GM18909 (cell line): ENCODE results near the gene TRIP13.
"Not testable (repeated sequence)": the region's sequence is repeated elsewhere in the genome, so short reads cannot be mapped to it uniquely, and the experiment has no call there.

ENCODE experiments used
- ATAC-seq: cut with Tn5 transposase; IDR thresholded peaks from one replicate; pipeline ENCODE4 v1.9.1; 2021; ENCODE audit warnings: mild to moderate bottlenecking; ENCODE audit not compliant: unreplicated experiment, poor library complexity

TRIP13 gene

GRCh38 chr5:915946-916345, 23.3 kb downstream of the TRIP13 start:
- no peak for ATAC-seq

DNA sequence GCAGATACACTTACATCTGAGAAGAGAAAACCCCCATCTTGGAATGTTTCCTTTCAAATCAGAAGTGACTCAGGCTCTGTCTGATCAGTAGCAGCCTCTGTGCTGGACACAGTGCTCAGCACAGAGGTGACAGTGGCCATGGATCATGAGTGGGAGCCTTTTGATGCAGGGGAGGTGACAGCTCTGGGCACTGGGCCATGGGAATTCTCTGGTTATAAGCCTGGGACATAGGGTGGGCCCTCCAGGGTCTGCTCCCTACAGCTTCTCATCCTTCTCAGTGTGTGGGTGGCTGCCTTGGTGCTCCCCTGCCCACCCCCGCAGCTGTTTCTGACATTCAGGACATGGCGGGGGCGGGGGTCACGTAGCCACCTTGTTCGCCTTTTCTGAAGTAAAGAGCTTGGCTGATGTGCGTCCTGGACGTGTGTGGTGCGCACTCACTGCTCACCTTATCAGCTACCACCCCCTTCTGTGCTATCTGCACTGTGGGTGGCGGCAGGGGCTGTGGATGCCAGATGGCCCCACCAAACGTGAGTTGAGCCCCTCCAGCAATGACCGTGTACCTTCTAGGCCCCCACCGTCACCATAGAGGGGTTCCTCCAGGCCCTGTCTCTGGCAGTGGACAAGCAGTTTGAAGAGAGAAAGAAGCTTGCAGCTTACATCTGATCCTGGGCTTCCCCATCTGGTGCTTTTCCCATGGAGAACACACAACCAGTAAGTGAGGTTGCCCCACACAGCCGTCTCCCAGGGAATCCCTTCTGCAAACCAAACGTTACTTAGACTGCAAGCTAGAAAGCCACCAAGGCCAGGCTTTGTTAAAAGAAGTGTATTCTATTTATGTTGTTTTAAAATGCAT, 24.0 kb downstream of the TRIP13 start:
- ATAC-seq, result no peak

DNA sequence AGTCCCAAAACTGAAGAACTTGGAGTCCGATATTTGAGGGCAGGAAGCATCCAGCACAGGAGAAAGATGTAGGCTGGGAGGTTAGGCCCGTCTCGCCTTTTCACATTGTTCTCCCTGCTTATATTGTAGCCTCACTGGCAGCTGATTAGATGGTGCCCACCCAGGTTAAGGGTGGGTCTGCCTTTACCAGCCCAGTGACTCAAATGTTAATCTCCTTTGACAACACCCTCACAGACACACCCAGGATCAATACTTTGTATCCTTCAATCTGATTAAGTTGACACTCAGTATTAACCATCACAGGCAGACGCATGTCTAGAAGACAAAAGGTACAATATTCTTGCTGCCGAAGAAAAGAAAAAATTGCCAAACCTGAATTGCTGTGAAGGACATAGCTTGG, 26.0 kb downstream of the TRIP13 start:
- not testable (repeated sequence) for ATAC-seq

DNA sequence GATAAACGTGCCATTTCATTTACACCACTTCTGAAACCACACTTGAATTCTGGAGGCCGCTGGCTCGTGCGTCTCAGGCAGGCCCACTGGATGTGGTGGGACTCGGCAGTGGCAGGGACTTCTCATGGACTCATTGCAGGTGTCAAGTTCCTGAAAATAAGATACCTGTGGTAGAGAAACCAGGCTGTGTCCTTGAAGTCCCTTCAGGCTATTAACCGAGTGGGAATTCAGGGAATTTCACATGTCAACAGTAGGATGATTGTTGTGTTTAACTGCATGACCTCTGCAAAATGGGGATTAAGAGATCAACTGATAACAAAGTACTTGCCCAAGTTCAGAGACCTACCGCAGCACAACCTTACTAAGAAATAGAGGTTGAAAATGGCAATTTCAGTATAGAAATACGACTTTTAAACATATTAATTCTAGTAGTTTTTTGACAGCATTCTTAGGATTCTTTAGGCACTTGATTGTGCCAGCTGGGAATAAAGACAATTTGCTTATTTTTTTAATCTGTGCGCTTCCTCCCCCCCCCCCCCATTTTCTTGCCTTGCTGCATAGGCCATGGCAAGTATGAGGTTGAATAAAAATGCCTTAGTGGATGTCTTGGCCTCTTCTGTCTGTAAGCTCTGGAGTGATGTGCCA, 26.8 kb downstream of the TRIP13 start:
- ATAC-seq, result no peak

DNA sequence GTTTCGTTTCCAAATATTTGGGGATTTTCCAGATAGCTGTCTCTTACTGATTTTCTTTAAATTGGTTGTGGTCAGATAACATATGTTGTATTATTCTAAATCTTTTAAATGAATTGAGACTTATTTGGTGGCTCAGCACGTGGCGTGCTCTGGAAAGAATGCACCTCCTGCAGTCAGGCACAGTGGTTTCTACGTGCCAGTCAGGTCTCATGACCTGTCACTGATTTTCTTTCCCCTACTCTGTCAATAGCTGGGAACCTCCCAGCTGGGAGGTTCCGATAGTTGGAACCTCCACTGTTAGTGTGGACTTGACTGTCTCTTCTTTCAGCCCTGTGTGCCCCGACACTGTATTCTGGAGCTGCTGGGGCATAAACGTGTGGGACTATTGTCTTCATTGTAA, 27.6 kb downstream of the TRIP13 start:
- no peak for ATAC-seq

- ATAC-seq, result no peak
These were observed 29.1 kb downstream of the TRIP13 start for GRCh38 chr5:921456-922435.

- no peak for ATAC-seq
These were observed 30.0 kb downstream of the TRIP13 start for GRCh38 chr5:922436-923280.

GRCh38 chr5:923281-923873, 30.7 kb downstream of the TRIP13 start:
- ATAC-seq, result peak; percentile 88

- no peak for ATAC-seq
These were observed 33.9 kb downstream of the TRIP13 start for GRCh38 chr5:926417-927171.

DNA sequence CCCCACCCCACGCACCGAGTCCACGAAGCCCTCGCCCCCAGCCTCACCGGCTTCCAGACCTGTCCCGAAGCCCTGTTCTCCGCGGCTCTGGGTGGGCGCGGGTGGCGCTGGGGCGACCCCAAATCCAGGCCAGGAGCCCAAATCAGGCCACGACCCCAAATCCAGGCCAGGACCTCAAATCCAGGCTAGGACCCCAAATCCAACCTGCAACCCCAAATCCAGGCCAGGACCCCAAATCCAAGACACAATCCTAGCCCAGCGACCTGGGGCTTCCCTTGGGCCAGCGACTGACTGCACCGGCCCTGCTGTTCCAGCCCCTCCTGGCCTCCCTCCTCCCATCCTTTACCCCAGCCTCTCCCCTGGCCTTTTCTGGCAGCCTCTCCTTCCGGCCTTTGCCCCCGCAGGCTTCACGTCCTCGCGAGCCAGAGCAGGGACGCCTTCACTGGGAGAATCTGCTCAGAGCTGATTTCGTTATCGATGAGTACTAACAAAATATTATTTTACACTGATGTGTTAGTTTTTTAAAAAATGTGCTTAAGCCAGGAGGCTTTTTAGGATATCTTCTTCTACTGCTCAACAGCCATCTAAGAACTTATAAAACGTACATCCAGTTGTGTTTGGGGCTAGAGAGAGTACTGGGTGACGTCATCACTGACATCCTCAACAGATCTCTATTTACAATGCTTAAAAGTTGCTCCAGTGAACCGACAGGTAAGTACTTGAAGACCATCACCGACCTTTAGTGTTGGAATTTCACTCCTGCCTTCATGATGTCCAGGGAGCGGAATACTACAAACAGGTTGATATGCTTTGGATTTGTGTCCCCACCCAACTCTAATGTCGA, 34.7 kb downstream of the TRIP13 start:
- ATAC-seq, result no peak

DNA sequence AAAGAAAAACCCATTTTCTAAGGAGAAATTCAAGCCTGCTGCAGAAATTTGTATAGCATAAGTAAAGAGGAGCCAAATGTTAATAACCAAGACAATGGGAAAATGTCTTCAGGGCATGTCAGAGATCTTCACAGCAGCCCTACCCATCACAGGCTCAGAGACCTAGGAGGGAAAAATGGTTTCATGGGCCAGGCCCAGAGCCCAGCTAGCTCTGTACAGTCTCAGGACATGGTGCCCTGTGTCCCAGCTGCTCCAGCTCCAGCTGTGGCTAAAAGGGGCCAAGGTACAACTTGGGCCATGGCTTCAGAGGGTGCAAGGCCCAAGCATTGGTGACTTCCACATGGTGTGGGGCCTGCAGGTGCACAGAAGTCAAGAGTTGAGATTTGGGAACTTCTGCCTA, 36.5 kb downstream of the TRIP13 start:
- ATAC-seq, result not testable (repeated sequence)

- ATAC-seq, result no peak
These were observed 36.9 kb downstream of the TRIP13 start for GRCh38 chr5:929596-929995.

GRCh38 chr5:930866-931265, 38.2 kb downstream of the TRIP13 start:
- ATAC-seq, result no peak

GRCh38 chr5:931570-932145, 39.0 kb downstream of the TRIP13 start:
- ATAC-seq, result no peak

DNA sequence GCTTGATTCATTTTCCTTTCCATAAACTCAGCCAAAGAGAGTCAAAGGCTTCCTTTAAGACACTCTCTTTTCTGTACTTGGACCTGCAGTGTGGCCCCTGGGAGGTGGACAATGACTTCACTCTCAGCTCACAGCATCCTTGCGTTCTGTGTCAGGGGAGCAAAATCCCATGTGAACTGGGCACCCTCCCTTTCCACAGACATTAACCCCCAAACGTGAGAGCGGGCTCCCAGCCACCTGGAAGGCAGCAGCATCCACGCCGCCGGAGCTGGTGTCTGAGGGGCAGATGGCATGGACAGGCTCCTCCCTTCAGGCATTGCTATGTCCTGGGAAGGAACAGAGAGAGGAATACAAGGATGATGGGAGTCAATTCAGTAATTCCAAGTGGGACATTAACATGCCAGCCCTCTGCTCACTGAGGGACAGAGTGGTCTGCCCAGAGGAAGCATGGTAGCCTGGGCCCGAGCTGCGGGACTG, 39.5 kb downstream of the TRIP13 start:
- no peak for ATAC-seq

DNA sequence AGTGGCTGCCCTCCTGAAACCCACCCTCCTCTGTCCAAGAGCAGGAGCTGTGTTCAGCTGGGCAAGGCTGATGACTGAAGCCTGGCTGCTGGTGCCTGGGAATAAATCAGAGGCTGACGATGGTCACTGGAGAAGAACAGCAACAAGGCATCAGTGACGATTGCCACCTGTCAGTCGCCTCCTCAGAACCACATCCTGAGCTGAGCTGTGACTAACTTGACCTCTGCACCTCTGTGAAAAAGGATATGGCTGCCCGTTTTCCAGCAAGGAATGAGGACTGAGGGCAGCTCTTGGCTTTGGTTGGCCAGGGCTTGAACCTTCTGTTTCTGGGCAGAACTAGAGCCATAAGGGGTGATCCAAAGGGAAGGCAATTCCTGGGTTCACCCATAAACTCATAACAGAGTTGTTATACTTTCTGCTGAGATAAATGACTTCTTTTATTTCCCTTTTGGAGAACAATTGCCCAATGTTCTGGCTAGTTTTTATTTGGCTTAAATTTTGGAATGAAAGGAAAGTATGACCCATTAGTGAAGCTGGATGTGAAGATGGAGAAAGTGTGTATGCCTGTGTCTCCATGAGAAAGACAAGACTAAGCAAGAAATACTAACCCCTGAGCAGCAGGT, 40.1 kb downstream of the TRIP13 start:
- no peak for ATAC-seq
